Cardiac fibroblast (primary cell): Measurements from ENCODE around the gene PIK3CB.
"Not testable (repeated sequence)": the region's sequence is repeated elsewhere in the genome, so short reads cannot be mapped to it uniquely, and the experiment has no call there.

Experiments used
- DNase-seq, 2 donors: peaks; one replicate each; pipeline versions ENCODE4 v3.0.0 to v3.0.0-alpha.2; 2010; ENCODE audit warnings: low read depth in 2 of 2
- H3K4me3 ChIP-seq, 2 donors: replicated peaks in 1 of 2; 1 replicate in 1 of 2; 2 replicates in 1 of 2; pipeline ENCODE4 v1.5.1; 2011; ENCODE audit warnings: low read depth in 2 of 2, low read length in 2 of 2, mild to moderate bottlenecking in 2 of 2, moderate library complexity in 1 of 2
- TF ChIP-seq, protein P1 (sequence below): IDR thresholded peaks from one replicate; pipeline ENCODE4 v1.5.1; 2011; ENCODE audit warnings: low read depth, mild to moderate bottlenecking, low read length, inconsistent platforms

The PIK3CB gene

GRCh38 chr3:138833899-138834595 lies 681 bp downstream of the PIK3CB start:
- TF ChIP-seq, protein P1, sequence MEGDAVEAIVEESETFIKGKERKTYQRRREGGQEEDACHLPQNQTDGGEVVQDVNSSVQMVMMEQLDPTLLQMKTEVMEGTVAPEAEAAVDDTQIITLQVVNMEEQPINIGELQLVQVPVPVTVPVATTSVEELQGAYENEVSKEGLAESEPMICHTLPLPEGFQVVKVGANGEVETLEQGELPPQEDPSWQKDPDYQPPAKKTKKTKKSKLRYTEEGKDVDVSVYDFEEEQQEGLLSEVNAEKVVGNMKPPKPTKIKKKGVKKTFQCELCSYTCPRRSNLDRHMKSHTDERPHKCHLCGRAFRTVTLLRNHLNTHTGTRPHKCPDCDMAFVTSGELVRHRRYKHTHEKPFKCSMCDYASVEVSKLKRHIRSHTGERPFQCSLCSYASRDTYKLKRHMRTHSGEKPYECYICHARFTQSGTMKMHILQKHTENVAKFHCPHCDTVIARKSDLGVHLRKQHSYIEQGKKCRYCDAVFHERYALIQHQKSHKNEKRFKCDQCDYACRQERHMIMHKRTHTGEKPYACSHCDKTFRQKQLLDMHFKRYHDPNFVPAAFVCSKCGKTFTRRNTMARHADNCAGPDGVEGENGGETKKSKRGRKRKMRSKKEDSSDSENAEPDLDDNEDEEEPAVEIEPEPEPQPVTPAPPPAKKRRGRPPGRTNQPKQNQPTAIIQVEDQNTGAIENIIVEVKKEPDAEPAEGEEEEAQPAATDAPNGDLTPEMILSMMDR = peak; percentile 22
- peak overlapping the region; percentile 71 to 90 for H3K4me3 ChIP-seq
- DNase-seq = peak; percentile 25 to 35

- not testable (repeated sequence) for H3K4me3 ChIP-seq
These were observed 2.2 kb downstream of the PIK3CB start for GRCh38 chr3:138832473-138833057.

DNA sequence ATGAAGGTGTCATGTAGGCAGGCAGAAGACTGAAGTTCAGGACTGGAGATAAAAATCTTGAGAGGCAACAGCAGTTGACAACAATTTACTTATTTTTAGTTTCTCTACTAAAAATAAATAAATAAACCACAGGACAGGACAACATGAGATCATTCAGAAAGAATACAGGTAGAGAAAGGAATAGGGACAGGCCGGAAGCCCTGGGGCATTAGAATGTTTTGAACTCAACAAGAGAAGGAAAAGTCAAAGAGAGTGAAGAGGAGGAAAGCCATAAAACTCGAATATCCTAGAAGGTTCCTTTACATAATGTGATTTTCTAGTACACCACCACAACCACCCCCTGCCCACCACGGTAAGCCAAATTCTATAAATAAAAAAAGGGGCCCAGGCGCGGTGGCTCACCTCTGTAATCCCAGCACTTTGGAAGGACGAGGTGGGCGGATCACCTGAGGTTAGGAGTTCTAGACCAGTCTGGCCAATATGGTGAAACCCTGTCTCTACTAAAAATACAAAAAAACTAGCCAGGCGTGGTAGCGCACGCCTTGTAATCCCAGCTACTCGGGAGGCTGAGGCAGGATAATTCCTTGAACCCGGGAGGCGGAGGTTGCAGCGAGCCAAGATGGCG lies 4.7 kb downstream of the PIK3CB start:
- no peak for DNase-seq
- H3K4me3 ChIP-seq = no peak overlapping the region
- TF ChIP-seq, protein P1 = no peak

More at GRCh38 chr3:138832473-138833057, 2.2 kb downstream of the PIK3CB start:
- not testable (repeated sequence) for DNase-seq

GRCh38 chr3:138829097-138829496 lies 5.6 kb downstream of the PIK3CB start:
- no peak overlapping the region for H3K4me3 ChIP-seq
- TF ChIP-seq, protein P1 = no peak
- DNase-seq = no peak

GRCh38 chr3:138827222-138827621 lies 7.5 kb downstream of the PIK3CB start:
- TF ChIP-seq, protein P1 = no peak
- H3K4me3 ChIP-seq = no peak overlapping the region
- DNase-seq = no peak

DNA sequence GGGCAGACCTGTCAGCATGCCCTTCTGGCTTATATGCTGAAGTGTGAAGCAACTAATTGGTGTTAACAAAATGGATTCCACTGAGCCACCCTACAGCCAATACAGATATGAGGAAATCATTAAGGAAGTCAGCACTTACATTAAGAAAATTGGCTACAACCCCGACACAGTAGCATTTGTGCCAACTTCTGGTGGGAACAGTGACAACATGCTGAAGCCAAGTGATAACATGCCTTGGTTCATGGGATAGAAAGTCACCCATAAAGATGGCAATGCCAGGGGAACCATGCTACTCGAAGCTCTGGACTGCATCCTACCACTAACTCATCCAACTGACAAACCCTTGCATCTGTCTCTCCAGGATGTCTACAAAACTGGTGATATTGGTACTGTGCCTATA lies 9.4 kb downstream of the PIK3CB start:
- H3K4me3 ChIP-seq = no peak overlapping the region
- no peak for DNase-seq
- TF ChIP-seq, protein P1 = no peak

DNA sequence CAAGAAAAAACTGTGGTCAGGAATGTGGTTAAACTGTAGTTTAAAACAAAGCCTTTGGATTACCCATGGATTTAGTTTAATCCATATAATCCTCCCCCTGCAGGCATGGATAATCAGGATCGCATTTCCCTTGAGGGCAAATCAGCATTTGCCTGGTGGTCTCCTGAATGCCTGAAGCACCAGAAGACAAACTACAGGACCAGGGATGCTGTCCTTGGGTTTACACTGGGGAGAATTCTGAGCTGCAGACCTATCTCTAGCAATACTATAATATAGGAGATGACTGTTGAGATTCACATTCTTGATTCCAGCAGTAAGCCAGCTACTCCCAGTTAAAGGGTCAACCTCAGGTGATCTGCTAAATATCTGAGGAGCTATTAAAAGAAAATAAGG lies 10.6 kb downstream of the PIK3CB start:
- H3K4me3 ChIP-seq = no peak overlapping the region
- DNase-seq = no peak
- TF ChIP-seq, protein P1 = no peak

GRCh38 chr3:138820379-138820778 lies 14.3 kb downstream of the PIK3CB start:
- not testable (repeated sequence) for H3K4me3 ChIP-seq, DNase-seq
